ENCODE data around the gene PCCA. TPM values are rescaled to one million over a fixed set of nuclear protein-coding genes. Genes with fewer than 3 reads are reported as not detected.

Gene PCCA
- total RNA-seq, 4 donors from 2014 or later, result 21.2 to 40.9 (median 31.6) TPM

DNA sequence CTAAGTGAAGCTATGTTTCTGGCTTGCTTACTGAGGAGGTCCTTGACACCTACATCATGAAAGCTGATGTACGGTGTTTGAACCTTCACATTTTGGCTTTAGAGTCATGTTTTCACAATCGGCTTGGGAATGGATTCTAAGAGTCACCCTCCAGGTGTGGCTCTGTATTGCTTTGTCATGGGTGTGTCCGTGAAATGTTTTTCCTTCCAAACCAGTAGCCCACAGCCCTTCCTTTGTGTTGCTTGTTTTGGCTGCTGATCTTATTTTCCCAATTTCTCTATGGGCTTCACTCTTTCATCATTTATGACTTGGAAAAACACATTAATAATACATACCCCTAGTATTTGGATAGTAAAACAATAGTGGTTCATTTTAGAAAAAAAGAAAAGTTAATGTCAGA is 259.1 kb downstream of the PCCA start:
- H3K4me3 ChIP-seq, result no peak overlapping the region
- no peak overlapping the region for H3K27ac ChIP-seq
- no peaks in the 10 kb centered on the region for H3K27me3 ChIP-seq
- H3K4me1 ChIP-seq, result no peaks in the 10 kb centered on the region
- TF ChIP-seq POLR2AphosphoS5 (IDR thresholded peaks at IDR 0.05) (no peak), POLR2A (IDR thresholded peaks at IDR 0.05) (no peak)
- H3K36me3 ChIP-seq, result peaks cover 1% of the 10 kb centered on the region
- H3K9me3 ChIP-seq, result no peaks in the 10 kb centered on the region
- WGBS, result 63% methylated on average over 3 of the region's 3 CpGs
- DNase-seq (ENCODE audit: low spot score in 2 of 2), result no peak

DNA sequence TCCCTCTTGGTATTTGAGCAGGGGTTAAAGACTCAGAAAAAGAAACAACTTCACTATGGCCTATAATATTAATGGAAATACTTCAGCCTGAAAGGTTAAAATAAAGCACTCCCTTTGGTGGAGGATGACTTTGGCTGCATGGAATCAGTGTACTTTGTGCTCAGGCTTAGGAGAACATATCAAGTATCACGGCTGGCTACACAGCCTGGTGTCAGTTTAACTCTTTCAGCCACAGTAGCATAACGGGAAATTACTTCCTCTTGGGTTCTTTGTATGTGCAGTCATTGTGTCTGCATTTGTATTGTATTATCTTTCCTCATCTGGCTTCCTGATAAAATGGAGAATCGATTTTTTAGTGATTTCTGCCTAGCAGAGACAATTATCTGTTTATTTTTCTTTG is 260.7 kb downstream of the PCCA start:
- no peak overlapping the region for H3K27ac ChIP-seq
- H3K4me1 ChIP-seq, result no peaks in the 10 kb centered on the region
- no peaks in the 10 kb centered on the region for H3K36me3 ChIP-seq
- 58% methylated on average over 3 of the region's 3 CpGs for WGBS
- H3K4me3 ChIP-seq, result no peak overlapping the region
- TF ChIP-seq CTCF (IDR thresholded peaks at IDR 0.05) (no peak), EP300 (IDR thresholded peaks at IDR 0.05) (no peak), POLR2A (IDR thresholded peaks at IDR 0.05) (no peak), POLR2AphosphoS5 (IDR thresholded peaks at IDR 0.05) (no peak)
- H3K9me3 ChIP-seq, result no peaks in the 10 kb centered on the region
- no peak for DNase-seq (ENCODE audit: low spot score in 2 of 2)
- H3K27me3 ChIP-seq, result no peaks in the 10 kb centered on the region

- no peak overlapping the region for H3K4me3 ChIP-seq
- no peaks in the 10 kb centered on the region for H3K9me3 ChIP-seq
- no peak for DNase-seq (ENCODE audit: low spot score in 2 of 2)
- TF ChIP-seq POLR2A (IDR thresholded peaks at IDR 0.05) (no peak), EP300 (IDR thresholded peaks at IDR 0.05) (no peak), CTCF (IDR thresholded peaks at IDR 0.05) (no peak), POLR2AphosphoS5 (IDR thresholded peaks at IDR 0.05) (no peak)
- H3K27ac ChIP-seq, result no peak overlapping the region
- no peaks in the 10 kb centered on the region for H3K4me1 ChIP-seq
- no peaks in the 10 kb centered on the region for H3K36me3 ChIP-seq
- H3K27me3 ChIP-seq, result no peaks in the 10 kb centered on the region
Measured at GRCh38 chr13:100350601-100351000, 261.7 kb downstream of the PCCA start.

GRCh38 chr13:100356426-100356825 is 267.5 kb downstream of the PCCA start:
- Histone ChIP-seq H3K27ac (no peak overlapping the region), H3K4me1 (no peaks in the 10 kb centered on the region), H3K9me3 (no peaks in the 10 kb centered on the region), H3K27me3 (no peaks in the 10 kb centered on the region), H3K4me3 (no peak overlapping the region), H3K36me3 (no peaks in the 10 kb centered on the region)
- TF ChIP-seq POLR2A (IDR thresholded peaks at IDR 0.05) (no peak), POLR2AphosphoS5 (IDR thresholded peaks at IDR 0.05) (no peak), EP300 (IDR thresholded peaks at IDR 0.05) (no peak), CTCF (IDR thresholded peaks at IDR 0.05) (no peak)
- 73% methylated on average over 1 of the region's 1 CpG for WGBS
- no peak for DNase-seq (ENCODE audit: low spot score in 2 of 2)

DNA sequence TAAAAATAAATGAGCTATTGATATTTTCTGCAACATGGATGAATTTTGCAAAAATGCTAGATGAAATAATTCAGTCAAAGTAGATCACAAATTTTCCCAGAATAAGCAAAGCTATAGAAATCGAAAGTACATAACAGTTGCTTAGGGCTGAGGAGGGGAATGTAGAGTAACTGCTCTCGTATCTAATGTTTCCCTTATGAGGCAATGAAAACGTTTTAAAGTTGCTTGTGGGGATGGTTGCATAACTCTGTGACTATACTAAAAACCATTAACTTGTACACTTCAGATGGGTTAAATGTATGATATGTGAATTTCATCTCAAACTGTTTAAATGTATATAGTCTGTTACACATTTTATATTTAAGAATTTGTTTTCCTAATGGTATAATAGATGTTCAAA is 268.0 kb downstream of the PCCA start:
- TF ChIP-seq CTCF (IDR thresholded peaks at IDR 0.05) (no peak), EP300 (IDR thresholded peaks at IDR 0.05) (no peak), POLR2A (IDR thresholded peaks at IDR 0.05) (no peak), POLR2AphosphoS5 (IDR thresholded peaks at IDR 0.05) (no peak)
- Histone ChIP-seq H3K9me3 (no peaks in the 10 kb centered on the region), H3K4me3 (no peak overlapping the region), H3K4me1 (no peaks in the 10 kb centered on the region), H3K27me3 (no peaks in the 10 kb centered on the region), H3K27ac (no peak overlapping the region), H3K36me3 (no peaks in the 10 kb centered on the region)
- WGBS, result 63% methylated on average over 3 of the region's 3 CpGs
- no peak for DNase-seq (ENCODE audit: low spot score in 2 of 2)

DNA sequence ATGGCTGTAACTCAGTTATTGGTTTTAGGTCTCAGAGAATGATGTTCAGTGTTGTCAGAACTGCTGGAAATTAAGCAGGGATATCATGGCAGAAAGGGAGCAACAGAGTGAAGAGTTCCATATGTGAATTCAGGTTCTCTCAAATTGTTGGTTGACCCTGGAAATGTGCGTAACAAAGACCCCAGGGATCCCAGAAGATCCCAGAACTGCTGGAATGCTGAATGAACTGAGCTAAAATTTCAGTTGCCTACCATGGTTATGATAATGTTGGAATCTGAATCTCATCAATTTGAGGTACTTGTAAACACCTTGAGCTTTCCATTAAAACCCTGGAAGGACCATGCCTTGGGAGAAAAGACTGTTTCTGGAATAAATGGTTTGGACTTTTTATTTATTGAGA is 268.9 kb downstream of the PCCA start:
- no peaks in the 10 kb centered on the region for H3K36me3 ChIP-seq
- TF ChIP-seq CTCF (IDR thresholded peaks at IDR 0.05), result no peak
- TF ChIP-seq POLR2AphosphoS5 (IDR thresholded peaks at IDR 0.05), result no peak
- no peak for TF ChIP-seq POLR2A (IDR thresholded peaks at IDR 0.05)
- no peak for TF ChIP-seq EP300 (IDR thresholded peaks at IDR 0.05)
- no peaks in the 10 kb centered on the region for H3K4me1 ChIP-seq
- H3K9me3 ChIP-seq, result no peaks in the 10 kb centered on the region
- DNase-seq (ENCODE audit: low spot score in 2 of 2), result no peak
- H3K27ac ChIP-seq, result no peak overlapping the region
- 100% methylated on average over 1 of the region's 1 CpG for WGBS
- no peaks in the 10 kb centered on the region for H3K27me3 ChIP-seq
- H3K4me3 ChIP-seq, result no peak overlapping the region

Measured in suprapubic skin (tissue), 4 donors.